GM12873 (cell line): ENCODE data around the gene EVC.

Experiments used
- TF ChIP-seq, protein P1 (sequence below): IDR thresholded peaks from 2 replicates; pipeline ENCODE4 v1.5.1; 2012; ENCODE audit warnings: low read depth, mild to moderate bottlenecking, moderate library complexity, low read length, control low read depth; ENCODE audit not compliant: insufficient read depth; ENCODE audit errors: missing control alignments

EVC gene

DNA sequence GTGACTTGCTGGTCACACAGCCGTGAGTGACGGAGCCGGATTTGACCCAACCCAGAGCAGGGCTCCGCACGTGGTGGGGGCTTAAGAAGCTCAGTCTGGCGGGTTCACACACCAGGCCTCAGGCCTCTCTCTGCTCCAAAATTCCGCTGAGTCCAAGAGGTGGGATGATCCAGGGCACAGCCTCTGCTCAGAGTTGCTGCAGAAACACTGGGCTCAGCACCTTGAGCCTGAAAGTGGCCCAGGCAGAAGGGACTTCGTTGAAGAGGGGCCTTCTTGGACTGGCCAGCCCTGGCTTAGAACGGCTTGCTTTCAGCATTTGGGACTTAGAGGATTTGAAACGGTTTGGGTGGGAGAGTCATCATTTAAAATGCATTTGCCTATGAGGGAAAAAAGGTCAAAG, 21.2 kb downstream of the EVC start:
- TF ChIP-seq, protein P1, sequence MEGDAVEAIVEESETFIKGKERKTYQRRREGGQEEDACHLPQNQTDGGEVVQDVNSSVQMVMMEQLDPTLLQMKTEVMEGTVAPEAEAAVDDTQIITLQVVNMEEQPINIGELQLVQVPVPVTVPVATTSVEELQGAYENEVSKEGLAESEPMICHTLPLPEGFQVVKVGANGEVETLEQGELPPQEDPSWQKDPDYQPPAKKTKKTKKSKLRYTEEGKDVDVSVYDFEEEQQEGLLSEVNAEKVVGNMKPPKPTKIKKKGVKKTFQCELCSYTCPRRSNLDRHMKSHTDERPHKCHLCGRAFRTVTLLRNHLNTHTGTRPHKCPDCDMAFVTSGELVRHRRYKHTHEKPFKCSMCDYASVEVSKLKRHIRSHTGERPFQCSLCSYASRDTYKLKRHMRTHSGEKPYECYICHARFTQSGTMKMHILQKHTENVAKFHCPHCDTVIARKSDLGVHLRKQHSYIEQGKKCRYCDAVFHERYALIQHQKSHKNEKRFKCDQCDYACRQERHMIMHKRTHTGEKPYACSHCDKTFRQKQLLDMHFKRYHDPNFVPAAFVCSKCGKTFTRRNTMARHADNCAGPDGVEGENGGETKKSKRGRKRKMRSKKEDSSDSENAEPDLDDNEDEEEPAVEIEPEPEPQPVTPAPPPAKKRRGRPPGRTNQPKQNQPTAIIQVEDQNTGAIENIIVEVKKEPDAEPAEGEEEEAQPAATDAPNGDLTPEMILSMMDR, result no peak

GRCh38 chr4:5734853-5735252, 23.9 kb downstream of the EVC start:
- TF ChIP-seq, protein P1, result no peak

- TF ChIP-seq, protein P1, result no peak
These were observed 24.5 kb downstream of the EVC start for GRCh38 chr4:5735463-5735862.

GRCh38 chr4:5738061-5738460, 27.1 kb downstream of the EVC start:
- TF ChIP-seq, protein P1, result no peak

DNA sequence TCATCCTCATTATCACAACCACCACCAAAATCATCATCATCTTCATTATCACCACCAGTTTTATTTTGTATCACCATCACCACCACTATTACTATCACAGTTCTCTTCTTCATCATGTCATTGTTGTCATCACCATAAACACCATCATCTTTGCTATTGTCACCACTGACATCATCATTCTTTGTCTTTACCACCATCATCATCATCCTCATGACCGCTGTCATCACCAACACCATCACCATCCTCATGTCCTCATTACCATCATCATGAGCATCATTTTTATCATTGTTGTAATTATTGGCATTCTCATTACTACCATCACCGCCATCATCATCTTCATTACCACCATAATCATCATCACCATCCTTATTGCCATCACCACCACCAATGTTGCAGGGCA, 31.4 kb downstream of the EVC start:
- TF ChIP-seq, protein P1, result no peak

DNA sequence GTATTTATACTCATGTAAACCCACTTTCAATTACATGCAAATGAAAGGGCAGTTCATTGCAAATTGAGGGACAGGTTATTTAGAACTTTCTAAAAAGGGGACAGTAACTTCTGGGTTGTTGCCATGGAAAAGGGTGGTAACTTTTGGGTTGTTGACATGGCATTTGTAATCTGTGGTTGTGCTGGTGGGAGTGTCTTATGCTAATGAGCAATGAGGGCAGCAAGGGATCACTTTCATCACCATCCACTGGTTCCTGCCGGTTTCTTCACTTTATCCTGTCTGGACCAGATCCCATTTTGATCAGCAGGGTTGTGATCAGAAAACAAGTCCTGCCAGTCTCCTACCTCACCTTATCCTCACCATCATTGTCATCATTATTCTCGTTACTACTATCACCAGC, 32.0 kb downstream of the EVC start:
- TF ChIP-seq, protein P1, result no peak

- TF ChIP-seq, protein P1, result no peak
These were observed 35.2 kb downstream of the EVC start for GRCh38 chr4:5746250-5746649.
